Measurements from ENCODE around the gene DNAJC18.

The DNAJC18 gene

GRCh38 chr5:139360384-139360783 is 78.9 kb downstream of the DNAJC18 start:
- FAIRE-seq = no peak

Measured in colon (tissue), 2 donors.